B cell (primary cell): ENCODE data around the gene RBKS. TPM values are rescaled to one million over a fixed set of nuclear protein-coding genes. Genes with fewer than 3 reads are reported as not detected.

Experiments
- ATAC-seq: fragments of 200-7000 bp; cut with Tn5 transposase; one replicate; pipeline ENCODE4 v1.10.0; 2021; ENCODE audit warnings: low read depth, mild to moderate bottlenecking, moderate number of reproducible peaks, moderate library complexity
- CTCF ChIA-PET: fragments of 350-600 bp; sonication (Branson Sonifier 250); formaldehyde crosslinking; loops from one replicate; lab custom pipeline; 2021; ENCODE audit warnings: antibody characterized with exemption, inconsistent platforms; lab: Charles Lee
- POLR2A ChIA-PET: fragments of 350-600 bp; sonication (Branson Sonifier 250); formaldehyde crosslinking; loops from one replicate; lab custom pipeline; 2021; ENCODE audit warnings: antibody characterized with exemption; lab: Charles Lee
- DNase-seq: peaks from one replicate; pipeline ENCODE4 v3.0.0; 2013
- H2AFZ ChIP-seq: 2 replicates; pipeline ENCODE4 v1.6.1; 2012; ENCODE audit warnings: mild to moderate bottlenecking, low read depth, low read length; ENCODE audit not compliant: insufficient read depth, poor library complexity, severe bottlenecking
- H3K27ac ChIP-seq, 2 donors: 1 replicate in 1 of 2; 2 replicates in 1 of 2; pipeline ENCODE4 v1.5.1; 2012 to 2013; ENCODE audit warnings: low read length in 2 of 2, mild to moderate bottlenecking in 2 of 2, moderate library complexity in 1 of 2
- H3K27me3 ChIP-seq, 4 experiments: fragments of 200-600 bp in 1 of 4; sonication (generic) in 1 of 4; replicated peaks in 1 of 4; 1 replicate in 2 of 4; 2 replicates in 2 of 4; pipeline versions ENCODE4 v1.6.1 to v1.7.0; 2013 to 2016; ENCODE audit warnings: low read length in 3 of 4, mild to moderate bottlenecking in 2 of 4, mixed read lengths in 1 of 4, moderate library complexity in 1 of 4; ENCODE audit not compliant: insufficient read depth in 4 of 4, control insufficient read depth in 3 of 4; ENCODE audit errors: control extremely low read depth in 1 of 4
- H3K36me3 ChIP-seq, 2 experiments: replicated peaks in 1 of 2; 1 replicate in 1 of 2; 2 replicates in 1 of 2; pipeline versions ENCODE4 v1.6.1 to v1.7.1; 2013; ENCODE audit warnings: low read length in 1 of 2; ENCODE audit not compliant: insufficient read depth in 2 of 2, control insufficient read depth in 1 of 2; ENCODE audit errors: control extremely low read depth in 1 of 2, extremely low read depth in 1 of 2
- H3K4me1 ChIP-seq, 2 donors: fragments of 200-600 bp in 1 of 2; sonication (generic) in 1 of 2; 1 replicate in 1 of 2; 2 replicates in 1 of 2; pipeline versions ENCODE4 v1.5.1 to v1.6.1; 2013 to 2017; ENCODE audit warnings: low read length in 2 of 2; ENCODE audit not compliant: control insufficient read depth in 2 of 2, insufficient read depth in 2 of 2
- H3K4me2 ChIP-seq: replicated peaks from 2 replicates; pipeline ENCODE3; 2012; ENCODE audit warnings: mild to moderate bottlenecking, low read depth, low read length; ENCODE audit not compliant: poor library complexity, severe bottlenecking
- H3K4me3 ChIP-seq, 5 experiments: fragments of 200-600 bp in 1 of 5; sonication (generic) in 1 of 5; 1 replicate in 3 of 5; 2 replicates in 2 of 5; pipeline versions ENCODE4 v1.5.1 to v1.7.0; 2011 to 2016; ENCODE audit warnings: low read length in 4 of 5, mild to moderate bottlenecking in 4 of 5, low read depth in 2 of 5, control low read depth in 1 of 5, moderate library complexity in 1 of 5; ENCODE audit not compliant: insufficient read depth in 1 of 5; ENCODE audit errors: control extremely low read depth in 1 of 5, extremely low read depth in 1 of 5
- H3K79me2 ChIP-seq: fragments of 200-600 bp; sonication (generic); one replicate; pipeline ENCODE4 v1.6.0; 2016; ENCODE audit warnings: low read length; ENCODE audit not compliant: control insufficient read depth, insufficient read depth
- H3K9ac ChIP-seq: fragments of 200-600 bp; sonication (generic); 2 replicates; pipeline ENCODE4 v1.6.1; 2017; ENCODE audit warnings: mild to moderate bottlenecking, low read length, moderate library complexity
- H3K9me3 ChIP-seq, 3 donors: one replicate each; pipeline versions ENCODE4 v1.6.1 to v1.7.1; 2013; ENCODE audit warnings: low read length in 2 of 3; ENCODE audit not compliant: control insufficient read depth in 2 of 3, insufficient read depth in 1 of 3; ENCODE audit errors: control extremely low read depth in 1 of 3
- H4K20me1 ChIP-seq: 2 replicates; pipeline ENCODE4 v1.6.0; 2012; ENCODE audit warnings: mild to moderate bottlenecking, low read length; ENCODE audit not compliant: insufficient read depth, control insufficient read depth, poor library complexity, severe bottlenecking
- H3K27ac Mint-ChIP-seq: one replicate; pipeline ENCODE4 v1.8.0; 2021; ENCODE audit warnings: mixed read lengths
- H3K27me3 Mint-ChIP-seq: one replicate; pipeline ENCODE4 v1.8.0; 2021; ENCODE audit warnings: mixed read lengths
- H3K4me1 Mint-ChIP-seq: one replicate; pipeline ENCODE4 v1.8.0; 2021; ENCODE audit warnings: mixed read lengths
- H3K4me3 Mint-ChIP-seq: one replicate; pipeline ENCODE4 v1.8.0; 2021; ENCODE audit warnings: mixed read lengths
- H3K9me3 Mint-ChIP-seq: one replicate; pipeline ENCODE4 v1.8.0; 2022; ENCODE audit warnings: mixed read lengths; ENCODE audit not compliant: insufficient read depth
- CTCF ChIP-seq: fragments of 200-600 bp; IDR thresholded peaks from one replicate; pipeline ENCODE4 v1.8.0; 2022; ENCODE audit warnings: antibody characterized with exemption, mild to moderate bottlenecking
- EZH2 ChIP-seq: IDR thresholded peaks from 2 replicates; pipeline ENCODE4 v1.6.1; 2012; ENCODE audit warnings: borderline replicate concordance, low read depth, mild to moderate bottlenecking, moderate library complexity, low read length; ENCODE audit not compliant: insufficient read depth, poor library complexity, severe bottlenecking
- WGBS: methylation state at CpG from one replicate; pipeline ENCODE4 v1.1.5; 2013; ENCODE audit warnings: missing lambda C conversion rate; ENCODE audit not compliant: insufficient coverage; 5-methylcytosine and 5-hydroxymethylcytosine counted together
- intact Hi-C: fragments of 100-400 bp; cut with micrococcal nuclease; formaldehyde crosslinking; loops from one replicate; pipeline ENCODE4 v1.10.0; 2022
- polyA plus RNA-seq: library from polyadenylated mRNA; depleted of rRNA; stranded (reverse); fragments of >200 nt; gene quantifications from 2 replicates; pipeline ENCODE4 v1.2.3, GENCODE V29; 2012
- total RNA-seq, 2 donors: library from RNA; stranded (reverse); fragments of 120-200 nt in 1 of 2; gene quantifications; 1 replicate in 1 of 2; 2 replicates in 1 of 2; pipeline versions ENCODE4 v1.2.3 to v1.2.4, GENCODE V29; 2013 to 2022

The RBKS gene
- total and polyA plus RNA-seq, 2 donors (not counting 1 experiment from before 2014, with no cell fraction given) = 6.4 to 9.2 TPM

GRCh38 chr2:27842894-27843293, 47.3 kb downstream of the RBKS start:
- Histone ChIP-seq H3K27ac (no peak overlapping the region), H3K4me2 (no peak overlapping the region), H3K79me2 (no peaks in the 10 kb centered on the region), H3K27me3 (no peaks in the 10 kb centered on the region), H3K36me3 (no peaks in the 10 kb centered on the region), H3K4me1 (no peaks in the 10 kb centered on the region), H2AFZ (no peak overlapping the region), H3K4me3 (no peak overlapping the region), H3K9ac (no peak overlapping the region), H4K20me1 (no peaks in the 10 kb centered on the region), H3K9me3 (no peaks in the 10 kb centered on the region)
- CTCF ChIA-PET = no interaction called here
- POLR2A ChIA-PET = no interaction called here
- no peak for TF ChIP-seq EZH2
- no peak for TF ChIP-seq CTCF
- no peak overlapping the region for H3K27ac Mint-ChIP-seq
- no peak for ATAC-seq
- intact Hi-C loops = no loop called here
- DNase-seq = no peak
- 100% methylated on average over 2 of the region's 5 CpGs for WGBS
- no peaks in the 10 kb centered on the region for H3K9me3 Mint-ChIP-seq
- H3K4me1 Mint-ChIP-seq = no peaks in the 10 kb centered on the region
- no peaks in the 10 kb centered on the region for H3K27me3 Mint-ChIP-seq
- no peak overlapping the region for H3K4me3 Mint-ChIP-seq

DNA sequence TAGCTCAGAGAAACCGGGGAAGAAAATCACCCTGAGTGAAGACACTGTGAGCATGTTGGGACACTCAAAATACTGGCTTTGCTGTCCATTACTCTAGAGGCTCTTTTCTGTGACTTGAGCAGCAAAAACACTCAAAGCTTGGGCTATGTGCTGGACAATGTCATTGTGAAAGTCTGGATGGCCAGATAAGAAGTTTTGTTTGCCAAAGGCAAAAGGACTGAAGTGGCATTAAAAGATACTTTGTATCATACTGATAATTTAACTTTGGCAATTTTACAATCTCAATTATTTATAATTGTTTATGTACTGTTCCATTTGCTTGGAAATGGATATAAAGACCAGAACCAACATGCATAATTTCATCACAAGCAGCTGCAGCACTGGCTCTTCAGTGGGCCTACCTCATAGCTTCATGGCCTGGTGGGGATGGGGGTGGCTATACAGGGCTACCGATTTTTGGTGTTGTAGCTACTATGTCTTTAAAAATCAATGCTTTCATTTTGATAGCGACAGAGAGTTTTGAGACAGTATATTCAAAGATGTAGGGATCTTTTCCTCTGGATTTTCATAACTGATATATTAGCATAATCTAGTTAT, 51.1 kb downstream of the RBKS start:
- 100% methylated on average over 1 of the region's 3 CpGs for WGBS
- H3K4me3 ChIP-seq = no peak overlapping the region
- Mint-ChIP-seq H3K27ac (no peak overlapping the region), H3K4me3 (no peak overlapping the region), H3K4me1 (no peaks in the 10 kb centered on the region), H3K27me3 (no peaks in the 10 kb centered on the region), H3K9me3 (no peaks in the 10 kb centered on the region)
- H3K9me3 ChIP-seq = no peaks in the 10 kb centered on the region
- no peak for TF ChIP-seq CTCF
- TF ChIP-seq EZH2 = no peak
- H2AFZ ChIP-seq = no peak overlapping the region
- no peak overlapping the region for H3K27ac ChIP-seq
- no peaks in the 10 kb centered on the region for H3K4me1 ChIP-seq
- H3K27me3 ChIP-seq = no peaks in the 10 kb centered on the region
- no peak for ATAC-seq
- ChIA-PET CTCF (no interaction called here), POLR2A (no interaction called here)
- intact Hi-C loops = no loop called here
- H3K4me2 ChIP-seq = no peak overlapping the region
- H3K36me3 ChIP-seq = no peaks in the 10 kb centered on the region
- no peaks in the 10 kb centered on the region for H4K20me1 ChIP-seq
- H3K9ac ChIP-seq = no peak overlapping the region
- H3K79me2 ChIP-seq = no peaks in the 10 kb centered on the region
- no peak for DNase-seq
